K562 (cell line): Measurements from ENCODE around the gene NUP98. TPM values are rescaled to one million over a fixed set of nuclear protein-coding genes. Genes with fewer than 3 reads are reported as not detected.

Experiments used
- CAMTA2 ChIP-seq: fragments of 250-450 bp; sonication (Bioruptor Pico); conservative IDR thresholded peaks from 2 replicates; pipeline ENCODE4 v1.5.1; 2022
- KAT7 ChIP-seq: sonication (generic); formaldehyde crosslinking; IDR thresholded peaks from 2 replicates; pipeline ENCODE4 v1.8.0; 2022; ENCODE audit warnings: missing genetic modification reagents, mild to moderate bottlenecking, borderline replicate concordance
- NCOA4 ChIP-seq: fragments of 450-650 bp; IDR thresholded peaks from 2 replicates; pipeline ENCODE4 v1.6.1; 2018; ENCODE audit warnings: mild to moderate bottlenecking; ENCODE audit not compliant: partially characterized antibody
- RBM25 ChIP-seq: fragments of 200-400 bp; formaldehyde crosslinking; IDR thresholded peaks from 2 replicates; pipeline ENCODE4 v1.6.1; 2018; ENCODE audit warnings: low read length, low read depth, moderate library complexity; ENCODE audit not compliant: severe bottlenecking
- RHOXF2B ChIP-seq: fragments of 250-450 bp; sonication (Bioruptor Pico); conservative IDR thresholded peaks from 2 replicates; pipeline ENCODE4 v1.5.1; 2021
- ZNF57 ChIP-seq: fragments of 450-650 bp; formaldehyde crosslinking; IDR thresholded peaks from 2 replicates; pipeline ENCODE4 v1.4.0; 2020; ENCODE audit warnings: mild to moderate bottlenecking, moderate library complexity
- polyA plus RNA-seq, 8 experiments: library from polyadenylated mRNA; depleted of rRNA in 4 of 8; stranded (reverse) in 5 of 8; unstranded in 3 of 8; fragments of >200 nt; fragmentation: Nextera tagmentation in 2 of 8; fragmentation: Illumina TruSeq in 1 of 8; extraction: Ambion mirVana in 2 of 8; extraction: Trizol in 1 of 8; gene quantifications; 2 replicates each; pipeline versions ENCODE4 v1.2.1 to v1.2.3, GENCODE V29; 2011 to 2014; ENCODE audit warnings: inconsistent platforms in 1 of 8, missing spikeins in 1 of 8
- total RNA-seq, 7 experiments: library from RNA; depleted of rRNA in 6 of 7; stranded (reverse); fragments of >200 nt in 6 of 7; fragmentation: Illumina TruSeq in 2 of 7; extraction: Trizol in 2 of 7; gene quantifications; 2 replicates each; pipeline versions ENCODE4 v1.2.1 to v1.2.3, GENCODE V29; 2011 to 2021; ENCODE audit warnings: low replicate concordance in 1 of 7
- TF ChIP-seq, protein P1 (sequence below): sonication (generic); formaldehyde crosslinking; IDR thresholded peaks from 2 replicates; pipeline ENCODE4 v1.8.0; 2022; ENCODE audit warnings: missing genetic modification reagents, mild to moderate bottlenecking, moderate library complexity, borderline replicate concordance
- TF ChIP-seq, protein P2 (sequence below), 2 experiments: fragments of 450-650 bp; formaldehyde crosslinking in 1 of 2; IDR thresholded peaks; 2 replicates each; pipeline versions ENCODE4 v1.4.0 to v1.6.1; 2014 to 2020; ENCODE audit warnings: mild to moderate bottlenecking in 2 of 2, borderline replicate concordance in 1 of 2, low read depth in 1 of 2

Gene NUP98
- total and polyA plus RNA-seq, 9 of the 15 experiments (the other 6 are each of a cell fraction or from before 2014, with no cell fraction given) = 45.1 to 196 (median 130) TPM

DNA sequence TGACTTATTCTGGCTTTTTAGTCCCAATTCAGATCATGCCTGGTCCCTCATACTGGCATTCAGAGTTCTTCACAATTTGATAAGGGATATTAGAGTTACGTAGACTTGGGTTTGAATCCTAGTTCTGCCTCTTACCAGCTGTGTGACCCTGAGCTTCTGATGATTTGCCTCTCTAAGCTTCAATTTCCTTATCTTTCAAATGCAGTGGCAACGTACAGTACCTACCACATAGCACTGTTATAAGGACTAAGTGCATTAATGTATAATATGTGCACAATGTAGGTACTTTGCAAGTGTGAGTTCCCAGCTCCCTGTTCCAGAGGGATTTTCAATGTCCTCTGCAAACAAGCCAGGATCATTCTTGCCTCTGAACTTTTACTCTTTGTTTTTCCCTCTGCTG, 36.1 kb upstream of the NUP98 start (continued):
- no peak for TF ChIP-seq RBM25
- no peak for TF ChIP-seq KAT7 (CRISPR knock-in tag)
- no peak for TF ChIP-seq RHOXF2B (CRISPR knock-in tag)
- no peak for TF ChIP-seq ZNF57
- TF ChIP-seq, protein P1, sequence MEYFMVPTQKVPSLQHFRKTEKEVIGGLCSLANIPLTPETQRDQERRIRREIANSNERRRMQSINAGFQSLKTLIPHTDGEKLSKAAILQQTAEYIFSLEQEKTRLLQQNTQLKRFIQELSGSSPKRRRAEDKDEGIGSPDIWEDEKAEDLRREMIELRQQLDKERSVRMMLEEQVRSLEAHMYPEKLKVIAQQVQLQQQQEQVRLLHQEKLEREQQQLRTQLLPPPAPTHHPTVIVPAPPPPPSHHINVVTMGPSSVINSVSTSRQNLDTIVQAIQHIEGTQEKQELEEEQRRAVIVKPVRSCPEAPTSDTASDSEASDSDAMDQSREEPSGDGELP (CRISPR knock-in tag) = no peak; the same call in 1 of the 2 replicates
- TF ChIP-seq CAMTA2 (CRISPR knock-in tag) = no peak
- no peak for TF ChIP-seq NCOA4
- TF ChIP-seq, protein P2, sequence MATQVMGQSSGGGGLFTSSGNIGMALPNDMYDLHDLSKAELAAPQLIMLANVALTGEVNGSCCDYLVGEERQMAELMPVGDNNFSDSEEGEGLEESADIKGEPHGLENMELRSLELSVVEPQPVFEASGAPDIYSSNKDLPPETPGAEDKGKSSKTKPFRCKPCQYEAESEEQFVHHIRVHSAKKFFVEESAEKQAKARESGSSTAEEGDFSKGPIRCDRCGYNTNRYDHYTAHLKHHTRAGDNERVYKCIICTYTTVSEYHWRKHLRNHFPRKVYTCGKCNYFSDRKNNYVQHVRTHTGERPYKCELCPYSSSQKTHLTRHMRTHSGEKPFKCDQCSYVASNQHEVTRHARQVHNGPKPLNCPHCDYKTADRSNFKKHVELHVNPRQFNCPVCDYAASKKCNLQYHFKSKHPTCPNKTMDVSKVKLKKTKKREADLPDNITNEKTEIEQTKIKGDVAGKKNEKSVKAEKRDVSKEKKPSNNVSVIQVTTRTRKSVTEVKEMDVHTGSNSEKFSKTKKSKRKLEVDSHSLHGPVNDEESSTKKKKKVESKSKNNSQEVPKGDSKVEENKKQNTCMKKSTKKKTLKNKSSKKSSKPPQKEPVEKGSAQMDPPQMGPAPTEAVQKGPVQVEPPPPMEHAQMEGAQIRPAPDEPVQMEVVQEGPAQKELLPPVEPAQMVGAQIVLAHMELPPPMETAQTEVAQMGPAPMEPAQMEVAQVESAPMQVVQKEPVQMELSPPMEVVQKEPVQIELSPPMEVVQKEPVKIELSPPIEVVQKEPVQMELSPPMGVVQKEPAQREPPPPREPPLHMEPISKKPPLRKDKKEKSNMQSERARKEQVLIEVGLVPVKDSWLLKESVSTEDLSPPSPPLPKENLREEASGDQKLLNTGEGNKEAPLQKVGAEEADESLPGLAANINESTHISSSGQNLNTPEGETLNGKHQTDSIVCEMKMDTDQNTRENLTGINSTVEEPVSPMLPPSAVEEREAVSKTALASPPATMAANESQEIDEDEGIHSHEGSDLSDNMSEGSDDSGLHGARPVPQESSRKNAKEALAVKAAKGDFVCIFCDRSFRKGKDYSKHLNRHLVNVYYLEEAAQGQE (IDR thresholded peaks at IDR 0.05; ENCODE audit: borderline replicate concordance) = no peak
- TF ChIP-seq, protein P2 (CRISPR knock-in tag; IDR thresholded peaks at IDR 0.05; ENCODE audit: low read depth) = no peak
